Measurements from ENCODE around the gene GNAL.
A peak's percentile ranks its signal among the peaks of the same experiment; 100 is the strongest.
"Not testable (repeated sequence)": the region's sequence is repeated elsewhere in the genome, so short reads cannot be mapped to it uniquely, and the experiment has no call there.

GNAL gene

DNA sequence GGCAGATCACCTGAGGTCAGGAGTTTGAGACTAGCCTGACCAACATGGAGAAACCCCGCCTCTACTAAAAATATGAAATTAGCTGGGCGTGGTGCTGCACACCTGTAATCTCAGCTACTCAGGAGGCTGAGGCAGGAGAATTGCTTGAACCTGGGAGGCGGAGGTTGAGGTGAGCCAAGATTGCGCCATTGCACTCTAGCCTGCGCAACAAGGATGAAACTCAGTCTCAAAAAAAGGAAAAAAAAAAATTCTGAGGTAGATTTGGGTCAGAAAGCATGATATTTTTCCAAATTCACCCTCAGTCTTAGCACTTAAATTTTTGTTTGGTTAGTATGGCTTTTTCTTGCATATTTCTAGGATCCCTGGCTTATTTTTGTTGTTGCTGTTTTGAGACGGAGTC lies 165.5 kb downstream of the GNAL start:
- H3K4me2 ChIP-seq (ENCODE audit: low read length); H3K9ac ChIP-seq (ENCODE audit: low read depth, low read length); H3K27me3 ChIP-seq (ENCODE audit: control insufficient read depth, insufficient read depth, low read length); H3K36me3 ChIP-seq (ENCODE audit: insufficient read depth, low read length); H3K4me3 ChIP-seq (ENCODE audit: low read length); H3K9me3 ChIP-seq (replicated peaks; ENCODE audit: low read length): not testable (repeated sequence)
- peaks cover 54% of the 10 kb centered on the region for H3K4me1 ChIP-seq (ENCODE audit: control insufficient read depth, insufficient read depth, low read length)

GRCh38 chr18:11857177-11857887 lies 168.3 kb downstream of the GNAL start:
- no peaks in the 10 kb centered on the region for H3K9me3 ChIP-seq (replicated peaks; ENCODE audit: low read length)
- H3K27me3 ChIP-seq (ENCODE audit: control insufficient read depth, insufficient read depth, low read length), result no peaks in the 10 kb centered on the region
- peak overlapping the region; percentile 29 for H3K4me2 ChIP-seq (ENCODE audit: low read length)
- H3K36me3 ChIP-seq (ENCODE audit: insufficient read depth, low read length), result no peaks in the 10 kb centered on the region
- peaks cover 57% of the 10 kb centered on the region for H3K4me1 ChIP-seq (ENCODE audit: control insufficient read depth, insufficient read depth, low read length)
- peak overlapping the region; percentile 60 for H3K9ac ChIP-seq (ENCODE audit: low read depth, low read length)
- H3K4me3 ChIP-seq (ENCODE audit: low read length), result peak overlapping the region; percentile 0

- H3K4me2 ChIP-seq (ENCODE audit: low read length), result no peak overlapping the region
Measured at GRCh38 chr18:11859282-11859830, 170.3 kb downstream of the GNAL start.

DNA sequence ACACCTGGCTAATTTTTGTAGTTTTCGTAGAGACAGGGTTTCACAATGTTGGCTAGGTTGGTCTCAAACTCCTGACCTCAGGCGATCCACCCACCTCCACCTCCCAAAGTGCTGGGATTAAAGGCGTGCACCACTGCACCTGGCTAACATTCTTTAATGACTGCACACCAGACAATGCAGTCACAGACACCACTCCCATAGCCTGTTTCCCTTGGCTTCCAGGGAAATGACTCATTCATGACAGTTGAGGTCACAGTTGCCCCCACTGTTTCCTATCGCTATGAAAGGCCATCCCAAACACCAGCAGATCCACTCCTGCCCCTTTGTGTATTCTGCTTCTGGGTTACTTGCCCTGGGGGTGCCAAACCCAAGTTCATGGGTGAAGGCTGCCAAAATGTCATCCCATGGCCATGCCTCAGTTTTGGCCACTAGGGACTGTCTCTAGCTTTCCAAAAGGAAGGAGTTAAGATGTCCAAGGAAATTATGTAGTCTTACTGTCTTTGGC lies 170.9 kb downstream of the GNAL start:
- no peaks in the 10 kb centered on the region for H3K9me3 ChIP-seq (replicated peaks; ENCODE audit: low read length)
- no peak overlapping the region for H3K4me3 ChIP-seq (ENCODE audit: low read length)
- H3K27me3 ChIP-seq (ENCODE audit: control insufficient read depth, insufficient read depth, low read length), result no peaks in the 10 kb centered on the region
- H3K36me3 ChIP-seq (ENCODE audit: insufficient read depth, low read length), result no peaks in the 10 kb centered on the region
- peaks cover 47% of the 10 kb centered on the region for H3K4me1 ChIP-seq (ENCODE audit: control insufficient read depth, insufficient read depth, low read length)
- H3K9ac ChIP-seq (ENCODE audit: low read depth, low read length), result peak overlapping the region; percentile 44
- peak overlapping the region; percentile 5 for H3K4me2 ChIP-seq (ENCODE audit: low read length)

More at GRCh38 chr18:11859282-11859830, 170.3 kb downstream of the GNAL start:
- H3K9ac ChIP-seq (ENCODE audit: low read depth, low read length), result peak overlapping the region; percentile 60
- no peak overlapping the region for H3K4me3 ChIP-seq (ENCODE audit: low read length)
- no peaks in the 10 kb centered on the region for H3K36me3 ChIP-seq (ENCODE audit: insufficient read depth, low read length)
- peaks cover 47% of the 10 kb centered on the region for H3K4me1 ChIP-seq (ENCODE audit: control insufficient read depth, insufficient read depth, low read length)
- no peaks in the 10 kb centered on the region for H3K27me3 ChIP-seq (ENCODE audit: control insufficient read depth, insufficient read depth, low read length)
- H3K9me3 ChIP-seq (replicated peaks; ENCODE audit: low read length), result no peaks in the 10 kb centered on the region

- Histone ChIP-seq H3K27me3 (ENCODE audit: control insufficient read depth, insufficient read depth, low read length) (no peaks in the 10 kb centered on the region), H3K36me3 (ENCODE audit: insufficient read depth, low read length) (no peaks in the 10 kb centered on the region), H3K4me1 (ENCODE audit: control insufficient read depth, insufficient read depth, low read length) (peaks cover 47% of the 10 kb centered on the region), H3K4me3 (ENCODE audit: low read length) (no peak overlapping the region), H3K9ac (ENCODE audit: low read depth, low read length) (peak overlapping the region; percentile 44), H3K4me2 (ENCODE audit: low read length) (no peak overlapping the region), H3K9me3 (replicated peaks; ENCODE audit: low read length) (no peaks in the 10 kb centered on the region)
Measured at GRCh38 chr18:11860594-11861450, 171.8 kb downstream of the GNAL start.

DNA sequence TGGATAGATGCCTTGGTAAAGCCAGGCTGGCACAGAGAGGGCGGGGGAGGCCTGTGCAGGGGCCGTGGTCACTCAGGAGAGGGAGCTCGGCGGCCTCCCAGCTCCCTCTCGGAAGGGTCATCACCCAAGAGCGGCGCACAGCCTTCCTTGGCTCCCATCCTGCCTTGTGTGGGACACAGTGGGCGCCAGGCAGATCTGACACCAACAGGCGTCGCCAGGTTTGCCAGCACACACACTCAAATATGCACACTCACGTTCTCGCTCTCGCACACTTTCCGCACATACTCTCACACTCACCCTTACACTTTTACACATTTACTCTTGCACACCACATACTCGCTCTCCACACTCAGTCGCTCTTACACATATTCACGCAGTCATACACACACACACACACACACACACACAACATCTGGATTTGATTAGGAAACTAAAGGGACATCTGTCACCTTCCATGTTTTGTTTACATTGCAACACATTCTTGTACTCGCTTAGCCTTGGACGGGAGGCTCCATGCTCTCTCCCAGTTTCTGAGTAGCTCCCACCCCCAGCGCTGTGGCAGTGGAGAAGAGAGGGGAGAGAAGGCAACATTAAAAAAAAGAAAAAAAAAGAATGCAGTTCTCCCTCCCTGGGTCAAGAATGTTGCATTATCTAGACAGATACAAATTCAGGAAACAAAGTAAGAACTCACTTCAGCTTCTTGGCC lies 172.7 kb downstream of the GNAL start:
- no peaks in the 10 kb centered on the region for H3K36me3 ChIP-seq (ENCODE audit: insufficient read depth, low read length)
- peaks cover 37% of the 10 kb centered on the region for H3K4me1 ChIP-seq (ENCODE audit: control insufficient read depth, insufficient read depth, low read length)
- H3K9ac ChIP-seq (ENCODE audit: low read depth, low read length), result no peak overlapping the region
- H3K4me2 ChIP-seq (ENCODE audit: low read length), result no peak overlapping the region
- no peak overlapping the region for H3K4me3 ChIP-seq (ENCODE audit: low read length)
- H3K27me3 ChIP-seq (ENCODE audit: control insufficient read depth, insufficient read depth, low read length), result no peaks in the 10 kb centered on the region
- no peaks in the 10 kb centered on the region for H3K9me3 ChIP-seq (replicated peaks; ENCODE audit: low read length)

DNA sequence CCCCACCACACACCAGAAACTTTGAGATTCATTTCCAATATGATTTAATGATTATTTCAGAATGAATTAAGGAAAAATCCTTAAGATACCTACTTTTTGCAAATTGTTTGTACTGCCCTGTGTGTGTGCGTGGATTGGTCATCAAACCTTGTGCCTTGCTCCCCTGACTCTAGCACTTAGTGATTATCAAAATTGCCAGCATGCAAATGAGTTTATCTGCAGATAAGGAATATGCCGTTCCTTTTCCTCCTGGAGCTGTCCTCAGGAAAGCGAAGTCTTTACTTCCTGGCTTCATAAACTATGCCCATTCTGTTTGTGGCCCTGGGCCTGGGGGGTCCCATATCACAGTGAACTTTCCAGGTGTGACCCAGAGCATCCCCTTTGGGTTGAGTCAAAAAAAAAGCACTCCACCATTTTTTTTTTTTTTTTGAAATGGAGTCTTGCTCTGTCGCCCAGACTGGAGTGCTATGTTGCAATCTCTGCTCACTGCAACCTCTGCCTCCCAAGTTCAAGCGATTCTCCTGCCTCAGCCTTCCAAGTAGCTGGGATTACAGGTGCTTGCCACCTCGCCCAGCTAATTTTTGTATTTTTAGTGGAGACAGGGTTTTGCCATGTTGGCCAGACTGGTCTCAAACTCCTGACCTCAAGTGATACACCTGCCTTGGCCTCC lies 173.5 kb downstream of the GNAL start:
- H3K9me3 ChIP-seq (replicated peaks; ENCODE audit: low read length), result no peaks in the 10 kb centered on the region
- H3K27me3 ChIP-seq (ENCODE audit: control insufficient read depth, insufficient read depth, low read length), result no peaks in the 10 kb centered on the region
- H3K36me3 ChIP-seq (ENCODE audit: insufficient read depth, low read length), result no peaks in the 10 kb centered on the region
- peaks cover 31% of the 10 kb centered on the region for H3K4me1 ChIP-seq (ENCODE audit: control insufficient read depth, insufficient read depth, low read length)
- no peak overlapping the region for H3K4me3 ChIP-seq (ENCODE audit: low read length)
- H3K9ac ChIP-seq (ENCODE audit: low read depth, low read length), result no peak overlapping the region
- no peak overlapping the region for H3K4me2 ChIP-seq (ENCODE audit: low read length)

- Histone ChIP-seq H3K4me1 (ENCODE audit: control insufficient read depth, insufficient read depth, low read length) (peaks cover 13% of the 10 kb centered on the region), H3K9ac (ENCODE audit: low read depth, low read length) (no peak overlapping the region), H3K9me3 (replicated peaks; ENCODE audit: low read length) (no peaks in the 10 kb centered on the region), H3K27me3 (ENCODE audit: control insufficient read depth, insufficient read depth, low read length) (no peaks in the 10 kb centered on the region), H3K4me3 (ENCODE audit: low read length) (no peak overlapping the region), H3K36me3 (ENCODE audit: insufficient read depth, low read length) (no peaks in the 10 kb centered on the region), H3K4me2 (ENCODE audit: low read length) (no peak overlapping the region)
Measured at GRCh38 chr18:11864471-11864870, 175.4 kb downstream of the GNAL start.

DNA sequence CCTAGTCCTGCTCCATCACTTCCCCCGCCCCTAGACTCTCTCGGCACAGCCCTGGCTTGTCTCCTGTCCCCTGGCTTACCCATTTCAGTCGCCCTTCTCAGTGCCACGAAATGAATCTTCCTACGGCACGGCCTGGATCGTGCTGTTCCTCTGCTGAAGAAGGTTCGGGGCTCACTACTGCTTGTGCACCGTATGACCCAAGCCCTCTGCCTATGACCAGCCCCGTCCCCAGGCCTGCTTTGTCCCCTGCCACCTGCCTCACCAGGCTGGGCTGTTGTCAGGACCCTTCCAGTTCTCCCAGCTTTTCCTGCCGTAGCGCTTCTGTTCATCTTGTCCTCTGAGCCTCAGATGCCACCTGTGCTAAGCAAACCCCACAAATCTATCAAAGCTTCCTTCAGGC lies 176.0 kb downstream of the GNAL start:
- Histone ChIP-seq H3K9me3 (replicated peaks; ENCODE audit: low read length) (no peaks in the 10 kb centered on the region), H3K4me3 (ENCODE audit: low read length) (no peak overlapping the region), H3K36me3 (ENCODE audit: insufficient read depth, low read length) (no peaks in the 10 kb centered on the region), H3K4me1 (ENCODE audit: control insufficient read depth, insufficient read depth, low read length) (peaks cover 7% of the 10 kb centered on the region), H3K4me2 (ENCODE audit: low read length) (no peak overlapping the region), H3K9ac (ENCODE audit: low read depth, low read length) (no peak overlapping the region), H3K27me3 (ENCODE audit: control insufficient read depth, insufficient read depth, low read length) (no peaks in the 10 kb centered on the region)

DNA sequence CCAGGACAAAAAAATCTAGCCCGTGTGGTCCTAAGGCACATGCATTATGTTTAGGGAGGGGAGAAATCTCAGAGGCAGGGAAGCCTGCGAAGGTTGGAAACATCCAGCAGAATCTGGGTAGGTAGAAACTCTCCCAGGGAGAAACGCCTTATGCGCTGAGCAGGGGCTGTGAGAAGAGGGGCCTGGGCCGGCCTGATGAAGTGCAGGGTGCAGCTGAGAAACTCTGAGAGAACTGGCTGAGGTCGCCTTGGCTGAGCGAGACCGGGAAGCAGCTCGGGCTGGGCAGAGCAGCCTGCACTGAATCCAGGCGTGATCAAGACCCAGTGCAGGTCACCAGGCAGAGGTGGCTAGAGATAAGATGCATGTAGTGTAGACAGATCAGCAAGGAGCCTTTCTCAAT lies 177.3 kb downstream of the GNAL start:
- H3K9me3 ChIP-seq (replicated peaks; ENCODE audit: low read length), result no peaks in the 10 kb centered on the region
- no peak overlapping the region for H3K9ac ChIP-seq (ENCODE audit: low read depth, low read length)
- H3K36me3 ChIP-seq (ENCODE audit: insufficient read depth, low read length), result no peaks in the 10 kb centered on the region
- no peak overlapping the region for H3K4me2 ChIP-seq (ENCODE audit: low read length)
- no peak overlapping the region for H3K4me3 ChIP-seq (ENCODE audit: low read length)
- H3K4me1 ChIP-seq (ENCODE audit: control insufficient read depth, insufficient read depth, low read length), result no peaks in the 10 kb centered on the region
- H3K27me3 ChIP-seq (ENCODE audit: control insufficient read depth, insufficient read depth, low read length), result no peaks in the 10 kb centered on the region

GRCh38 chr18:11866764-11867163 lies 177.7 kb downstream of the GNAL start:
- no peaks in the 10 kb centered on the region for H3K4me1 ChIP-seq (ENCODE audit: control insufficient read depth, insufficient read depth, low read length)
- no peak overlapping the region for H3K9ac ChIP-seq (ENCODE audit: low read depth, low read length)
- no peaks in the 10 kb centered on the region for H3K36me3 ChIP-seq (ENCODE audit: insufficient read depth, low read length)
- no peaks in the 10 kb centered on the region for H3K9me3 ChIP-seq (replicated peaks; ENCODE audit: low read length)
- H3K4me2 ChIP-seq (ENCODE audit: low read length), result no peak overlapping the region
- H3K4me3 ChIP-seq (ENCODE audit: low read length), result no peak overlapping the region
- no peaks in the 10 kb centered on the region for H3K27me3 ChIP-seq (ENCODE audit: control insufficient read depth, insufficient read depth, low read length)

Data from skeletal muscle satellite cell (primary cell).